Muscle of leg (tissue), 16 donors: ENCODE measurements around the gene SLC2A3. TPM values are rescaled to one million over a fixed set of nuclear protein-coding genes. Genes with fewer than 3 reads are reported as not detected.
"Not testable (repeated sequence)": the region's sequence is repeated elsewhere in the genome, so short reads cannot be mapped to it uniquely, and the experiment has no call there.

Source experiments
- DNase-seq: peaks from one replicate; pipeline ENCODE4 v3.0.0; 2013
- H3K27ac ChIP-seq: one replicate; pipeline ENCODE4 v1.5.1; 2013; ENCODE audit warnings: mild to moderate bottlenecking, low read length, control low read depth
- H3K27me3 ChIP-seq: one replicate; pipeline ENCODE4 v1.6.1; 2013; ENCODE audit warnings: low read length; ENCODE audit not compliant: control insufficient read depth, insufficient read depth
- H3K36me3 ChIP-seq: one replicate; pipeline ENCODE4 v1.6.1; 2013; ENCODE audit warnings: low read length; ENCODE audit not compliant: control insufficient read depth, insufficient read depth
- H3K4me1 ChIP-seq: one replicate; pipeline ENCODE4 v1.6.1; 2013; ENCODE audit warnings: low read length; ENCODE audit not compliant: control insufficient read depth, insufficient read depth
- H3K4me3 ChIP-seq: one replicate; pipeline ENCODE4 v1.5.1; 2013; ENCODE audit warnings: low read length, control low read depth
- H3K9me3 ChIP-seq: replicated peaks from 2 replicates; pipeline ENCODE4 v1.6.1; 2013; ENCODE audit warnings: low read depth, low read length; ENCODE audit not compliant: control insufficient read depth
- WGBS: methylation state at CpG from one replicate; pipeline ENCODE4 v1.1.5; 2013; ENCODE audit warnings: missing lambda C conversion rate; ENCODE audit not compliant: insufficient coverage; 5-methylcytosine and 5-hydroxymethylcytosine counted together
- long read RNA-seq, 11 donors: transcript quantifications; one replicate each; lab custom pipeline, GENCODE V29; 2026
- polyA plus RNA-seq, 8 donors: library from polyadenylated mRNA; unstranded; fragments of 120-200 nt; gene quantifications; one replicate each; pipeline versions ENCODE4 v1.2.1 to v1.2.3, GENCODE V29; 2013; ENCODE audit warnings: inconsistent platforms in 1 of 8, low replicate concordance in 1 of 8; ENCODE audit not compliant: insufficient read length in 8 of 8, insufficient read depth in 1 of 8
- total RNA-seq: library from RNA; stranded (reverse); fragments of 120-200 nt; gene quantifications from one replicate; pipeline ENCODE4 v1.2.4, GENCODE V29; 2013

SLC2A3 gene
- total RNA-seq (47.3 TPM), polyA plus RNA-seq (10 to 100 TPM in 6 of 8 donors, 1 to 10 TPM in 2; 7.5 to 42.5 (median 14.4) TPM)
- long read RNA-seq, donor 1, partial matches to known transcripts: 0 of 1 reads
- long read RNA-seq, donor 1, other reads (novel, unspliced or antisense): 0 of 1 reads
- long read RNA-seq, donor 2, partial matches to known transcripts: 0 of 1 reads
- long read RNA-seq, donor 2, other reads (novel, unspliced or antisense): 0 of 1 reads
- long read RNA-seq, donor 3, partial matches to known transcripts: 0 of 4 reads
- long read RNA-seq, donor 3, other reads (novel, unspliced or antisense): 0 of 4 reads
- long read RNA-seq, donor 4, partial matches to known transcripts: 0 of 3 reads
- long read RNA-seq, donor 4, other reads (novel, unspliced or antisense): 0 of 3 reads
- long read RNA-seq, donor 5, partial matches to known transcripts: 0 of 3 reads
- long read RNA-seq, donor 5, other reads (novel, unspliced or antisense): 0 of 3 reads
- long read RNA-seq, donor 6, partial matches to known transcripts: 0 of 4 reads
- long read RNA-seq, donor 6, other reads (novel, unspliced or antisense): 0 of 4 reads
- long read RNA-seq, donor 7, partial matches to known transcripts: 0 of 2 reads
- long read RNA-seq, donor 7, other reads (novel, unspliced or antisense): 0 of 2 reads
- long read RNA-seq, donor 8, transcript SLC2A3-201 (10 exons, 3,915 nt): major isoform, 5 of 6 reads
- long read RNA-seq, donor 8, partial matches to known transcripts: 0 of 6 reads
- long read RNA-seq, donor 8, other reads (novel, unspliced or antisense): 0 of 6 reads
- long read RNA-seq, donor 9, partial matches to known transcripts: 0 of 4 reads
- long read RNA-seq, donor 9, other reads (novel, unspliced or antisense): 0 of 4 reads
- long read RNA-seq, donor 10, partial matches to known transcripts: 0 of 3 reads
- long read RNA-seq, donor 10, other reads (novel, unspliced or antisense): 0 of 3 reads
- long read RNA-seq, donor 11, partial matches to known transcripts: 0 of 3 reads
- long read RNA-seq, donor 11, other reads (novel, unspliced or antisense): 0 of 3 reads

- no peaks in the 10 kb centered on the region for H3K4me1 ChIP-seq
- DNase-seq: peak; percentile 98
- H3K36me3 ChIP-seq: peaks cover 13% of the 10 kb centered on the region
- H3K27ac ChIP-seq: peak within 1 kb of the TSS; percentile 93
- peak within 1 kb of the TSS; percentile 65 for H3K4me3 ChIP-seq
- WGBS: 0% methylated on average over 2 of the region's 15 CpGs
- H3K27me3 ChIP-seq: no peaks in the 10 kb centered on the region
- no peaks in the 10 kb centered on the region for H3K9me3 ChIP-seq
These were observed at the start of gene SLC2A3 for GRCh38 chr12:7935590-7936581. SLC2A3 (minus strand) TSS chr12:7936187; CDS start chr12:7936034, 153 bp downstream.

GRCh38 chr12:7984900-7985299 lies 48.9 kb upstream of the SLC2A3 start:
- H3K4me3 ChIP-seq: no peak overlapping the region
- no peaks in the 10 kb centered on the region for H3K9me3 ChIP-seq
- 100% methylated on average over 1 of the region's 5 CpGs for WGBS
- no peaks in the 10 kb centered on the region for H3K27me3 ChIP-seq
- H3K36me3 ChIP-seq: no peaks in the 10 kb centered on the region
- no peak overlapping the region for H3K27ac ChIP-seq
- no peak for DNase-seq
- H3K4me1 ChIP-seq: no peaks in the 10 kb centered on the region

DNA sequence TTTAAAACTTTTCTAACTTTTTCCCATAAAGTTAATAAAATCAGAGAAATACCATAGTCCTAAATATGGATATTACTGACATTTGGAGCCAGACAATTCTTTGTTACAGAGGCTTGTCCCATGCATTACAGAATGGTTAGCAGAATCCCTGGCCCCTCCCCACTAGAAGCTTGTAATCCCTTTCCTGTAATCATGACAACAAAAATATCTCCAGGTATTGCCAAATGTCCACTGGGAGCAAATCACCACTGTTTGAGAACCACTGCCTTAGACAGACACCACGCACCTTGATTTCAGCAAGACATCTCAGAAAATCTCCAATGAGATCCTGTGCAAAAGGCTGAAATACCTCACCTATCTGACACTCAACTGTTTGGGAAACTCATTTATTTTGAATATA lies 47.5 kb upstream of the SLC2A3 start:
- H3K27ac ChIP-seq, DNase-seq, H3K9me3 ChIP-seq, H3K27me3 ChIP-seq, H3K36me3 ChIP-seq, H3K4me3 ChIP-seq, H3K4me1 ChIP-seq: not testable (repeated sequence)
- WGBS: 83% methylated on average over 1 of the region's 1 CpG

DNA sequence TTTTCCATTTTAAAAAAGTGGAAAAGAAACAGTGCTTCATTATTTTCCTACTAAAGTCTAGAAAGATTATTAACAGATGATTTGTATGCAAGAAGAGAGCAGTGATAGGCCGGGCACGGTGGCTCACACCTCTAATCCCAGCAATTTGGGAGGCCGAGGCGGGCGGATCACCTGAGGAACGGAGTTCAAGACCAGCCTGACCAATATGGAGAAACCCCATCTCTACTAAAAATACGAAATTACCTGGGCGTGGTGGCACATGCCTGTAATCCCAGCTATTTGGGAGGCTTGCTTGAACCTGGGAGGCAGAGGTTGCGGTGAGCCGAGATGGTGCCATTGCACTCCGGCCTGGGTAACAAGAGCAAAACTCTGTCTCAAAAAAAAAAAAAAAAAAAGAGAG lies 47.0 kb upstream of the SLC2A3 start:
- not testable (repeated sequence) for DNase-seq, H3K27me3 ChIP-seq, H3K36me3 ChIP-seq, H3K9me3 ChIP-seq, H3K4me3 ChIP-seq, H3K27ac ChIP-seq, H3K4me1 ChIP-seq
- WGBS: 60% methylated on average over 1 of the region's 11 CpGs

- WGBS: no CpG with 5 or more reads among the region's 2 CpGs
- DNase-seq, H3K4me3 ChIP-seq, H3K36me3 ChIP-seq, H3K9me3 ChIP-seq, H3K27ac ChIP-seq, H3K4me1 ChIP-seq, H3K27me3 ChIP-seq: not testable (repeated sequence)
These were observed 46.3 kb upstream of the SLC2A3 start for GRCh38 chr12:7982332-7982735.

GRCh38 chr12:7981446-7981845 lies 45.5 kb upstream of the SLC2A3 start:
- H3K36me3 ChIP-seq: no peaks in the 10 kb centered on the region
- H3K27ac ChIP-seq: no peak overlapping the region
- no peaks in the 10 kb centered on the region for H3K4me1 ChIP-seq
- H3K27me3 ChIP-seq: no peaks in the 10 kb centered on the region
- no peak for DNase-seq
- H3K9me3 ChIP-seq: no peaks in the 10 kb centered on the region
- no peak overlapping the region for H3K4me3 ChIP-seq
- WGBS: no CpG with 5 or more reads among the region's 4 CpGs

DNA sequence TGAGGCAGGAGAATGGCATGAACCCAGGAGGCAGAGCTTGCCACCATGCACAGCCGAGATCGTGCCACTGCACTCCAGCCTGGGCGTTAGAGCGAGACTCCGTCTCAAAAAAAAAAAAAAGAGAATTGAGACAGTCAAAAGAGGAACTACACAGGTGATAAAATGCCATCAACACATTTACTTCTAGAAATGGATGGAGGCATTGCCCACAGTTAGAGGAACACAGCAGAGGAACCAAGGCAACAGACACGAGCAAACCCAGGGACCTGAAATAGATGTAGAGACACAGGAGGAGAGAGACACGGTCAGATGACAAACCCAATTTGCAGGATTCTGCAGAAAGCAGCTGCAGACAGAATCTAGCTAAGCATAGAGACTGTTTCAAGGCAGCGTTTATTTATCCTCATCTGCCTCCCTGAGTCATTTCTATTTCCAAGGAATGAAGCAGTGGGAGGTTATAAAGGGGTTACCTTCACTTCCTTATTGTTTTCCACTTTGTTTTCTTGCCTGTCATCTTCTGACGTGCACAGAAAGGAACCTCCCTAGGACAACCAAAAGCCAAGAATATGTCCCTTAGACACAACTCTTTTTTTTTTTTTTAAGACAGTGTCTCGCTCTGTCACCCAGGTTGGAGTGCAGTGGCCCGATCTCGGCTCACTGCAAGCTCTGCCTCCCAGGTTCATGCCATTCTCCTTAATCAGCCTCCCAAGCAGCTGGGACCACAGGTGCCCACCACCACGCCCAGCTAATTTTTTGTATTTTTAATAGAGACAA lies 41.6 kb upstream of the SLC2A3 start:
- not testable (repeated sequence) for H3K27me3 ChIP-seq, H3K9me3 ChIP-seq, H3K4me3 ChIP-seq, DNase-seq, H3K27ac ChIP-seq, H3K36me3 ChIP-seq, H3K4me1 ChIP-seq
- WGBS: 85% methylated on average over 5 of the region's 13 CpGs

DNA sequence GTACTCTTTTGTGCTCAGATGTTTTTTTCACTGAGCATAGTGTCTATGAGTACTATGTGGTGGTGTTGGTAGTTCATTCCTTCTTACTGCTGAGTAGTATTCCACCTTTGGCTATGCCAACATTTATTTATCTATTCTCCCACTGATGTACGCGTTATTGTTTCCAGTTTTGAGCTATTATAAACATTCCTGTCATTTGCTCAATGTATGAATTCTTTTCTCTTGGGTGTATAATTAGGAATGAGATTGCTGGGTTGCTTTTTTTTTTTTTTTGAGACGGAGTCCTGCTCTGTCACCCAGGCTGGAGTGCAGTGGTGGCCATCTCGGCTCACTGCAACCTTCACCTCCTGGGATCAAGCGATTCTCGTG lies 37.5 kb upstream of the SLC2A3 start:
- WGBS: no CpG with 5 or more reads among the region's 6 CpGs
- Histone ChIP-seq H3K27ac (no peak overlapping the region), H3K36me3 (no peaks in the 10 kb centered on the region), H3K4me3 (no peak overlapping the region), H3K27me3 (peaks cover 3% of the 10 kb centered on the region), H3K9me3 (no peaks in the 10 kb centered on the region), H3K4me1 (peaks cover 14% of the 10 kb centered on the region)
- no peak for DNase-seq
